HEK293 (cell line): ENCODE results near the gene LAMTOR4.

ENCODE experiments used
- BCL11A ChIP-seq: fragments of 450-650 bp; formaldehyde crosslinking; IDR thresholded peaks from 2 replicates; pipeline ENCODE4 v1.5.1; 2016; ENCODE audit warnings: low read depth, missing biosample characterization, missing genetic modification characterization
- FEZF1 ChIP-seq: fragments of 450-650 bp; formaldehyde crosslinking; IDR thresholded peaks from 2 replicates; pipeline ENCODE4 v1.5.1; 2016; ENCODE audit warnings: missing biosample characterization, missing genetic modification characterization
- HOXA7 ChIP-seq: sonication (generic); formaldehyde crosslinking; IDR thresholded peaks from 2 replicates; pipeline ENCODE4 v1.8.1; 2022; ENCODE audit warnings: missing genetic modification reagents, borderline replicate concordance
- KLF1 ChIP-seq: fragments of 450-650 bp; formaldehyde crosslinking; IDR thresholded peaks from 2 replicates; pipeline ENCODE4 v1.5.1; 2016; ENCODE audit warnings: missing biosample characterization, missing genetic modification characterization
- KLF8 ChIP-seq: fragments of 450-650 bp; formaldehyde crosslinking; IDR thresholded peaks from 2 replicates; pipeline ENCODE4 v1.5.1; 2016; ENCODE audit warnings: missing biosample characterization, missing genetic modification characterization
- OSR2 ChIP-seq: fragments of 450-650 bp; formaldehyde crosslinking; IDR thresholded peaks from 2 replicates; pipeline ENCODE4 v1.5.1; 2016; ENCODE audit warnings: missing biosample characterization, missing genetic modification characterization
- OVOL3 ChIP-seq: fragments of 450-650 bp; formaldehyde crosslinking; IDR thresholded peaks from 2 replicates; pipeline ENCODE4 v1.5.1; 2016; ENCODE audit warnings: missing biosample characterization, missing genetic modification characterization
- SCRT1 ChIP-seq: fragments of 450-650 bp; formaldehyde crosslinking; IDR thresholded peaks from 2 replicates; pipeline ENCODE4 v1.5.1; 2016; ENCODE audit warnings: missing biosample characterization, missing genetic modification characterization, borderline replicate concordance
- SP3 ChIP-seq: fragments of 450-650 bp; formaldehyde crosslinking; IDR thresholded peaks from 2 replicates; pipeline ENCODE4 v1.5.1; 2016; ENCODE audit warnings: missing biosample characterization, missing genetic modification characterization
- TCF7L2 ChIP-seq: IDR thresholded peaks from 2 replicates; pipeline ENCODE4 v1.6.1; 2011; ENCODE audit warnings: low read depth, mild to moderate bottlenecking, inconsistent platforms, low read length, moderate library complexity, borderline replicate concordance
- YY2 ChIP-seq: fragments of 450-650 bp; formaldehyde crosslinking; IDR thresholded peaks from 2 replicates; pipeline ENCODE4 v1.5.1; 2016; ENCODE audit warnings: missing biosample characterization, missing genetic modification characterization
- ZBTB11 ChIP-seq: fragments of 450-650 bp; formaldehyde crosslinking; conservative IDR thresholded peaks from 2 replicates; pipeline ENCODE4 v1.5.1; 2016; ENCODE audit warnings: low read depth, missing biosample characterization, missing genetic modification characterization
- ZBTB6 ChIP-seq: fragments of 450-650 bp; formaldehyde crosslinking; IDR thresholded peaks from 2 replicates; pipeline ENCODE4 v1.5.1; 2017; ENCODE audit warnings: missing biosample characterization, missing genetic modification characterization
- ZEB2 ChIP-seq: fragments of 450-650 bp; formaldehyde crosslinking; IDR thresholded peaks from 2 replicates; pipeline ENCODE4 v1.5.1; 2016; ENCODE audit warnings: missing biosample characterization, missing genetic modification characterization
- ZNF132 ChIP-seq: fragments of 450-650 bp; formaldehyde crosslinking; IDR thresholded peaks from 2 replicates; pipeline ENCODE4 v1.5.1; 2017; ENCODE audit warnings: missing biosample characterization, missing genetic modification characterization, borderline replicate concordance
- ZNF169 ChIP-seq: fragments of 450-650 bp; formaldehyde crosslinking; IDR thresholded peaks from 2 replicates; pipeline ENCODE4 v1.5.1; 2016; ENCODE audit warnings: missing biosample characterization, missing genetic modification characterization
- ZNF221 ChIP-seq: fragments of 450-650 bp; formaldehyde crosslinking; IDR thresholded peaks from 2 replicates; pipeline ENCODE4 v1.5.1; 2017; ENCODE audit warnings: missing biosample characterization, missing genetic modification characterization, borderline replicate concordance
- ZNF24 ChIP-seq: fragments of 450-650 bp; formaldehyde crosslinking; IDR thresholded peaks from 2 replicates; pipeline ENCODE4 v1.5.1; 2016; ENCODE audit warnings: missing biosample characterization, missing genetic modification characterization
- ZNF335 ChIP-seq: fragments of 450-650 bp; formaldehyde crosslinking; conservative IDR thresholded peaks from 2 replicates; pipeline ENCODE4 v1.5.1; 2016; ENCODE audit warnings: missing biosample characterization, missing genetic modification characterization
- ZNF398 ChIP-seq: fragments of 450-650 bp; formaldehyde crosslinking; IDR thresholded peaks from 2 replicates; pipeline ENCODE4 v1.5.1; 2017; ENCODE audit warnings: missing biosample characterization, missing genetic modification characterization
- ZNF416 ChIP-seq: fragments of 450-650 bp; formaldehyde crosslinking; IDR thresholded peaks from 2 replicates; pipeline ENCODE4 v1.5.1; 2016; ENCODE audit warnings: missing biosample characterization, missing genetic modification characterization
- ZNF433 ChIP-seq: fragments of 450-650 bp; formaldehyde crosslinking; IDR thresholded peaks from 2 replicates; pipeline ENCODE4 v1.5.1; 2016; ENCODE audit warnings: missing biosample characterization, missing genetic modification characterization, low read depth
- ZNF514 ChIP-seq: fragments of 450-650 bp; formaldehyde crosslinking; IDR thresholded peaks from 2 replicates; pipeline ENCODE4 v1.5.1; 2016; ENCODE audit warnings: missing biosample characterization, missing genetic modification characterization
- ZNF580 ChIP-seq: fragments of 450-650 bp; formaldehyde crosslinking; IDR thresholded peaks from 2 replicates; pipeline ENCODE4 v1.5.1; 2016; ENCODE audit warnings: missing biosample characterization, missing genetic modification characterization
- ZNF623 ChIP-seq: fragments of 450-650 bp; formaldehyde crosslinking; IDR thresholded peaks from 2 replicates; pipeline ENCODE4 v1.5.1; 2016; ENCODE audit warnings: missing biosample characterization, missing genetic modification characterization
- ZNF658 ChIP-seq: fragments of 450-650 bp; formaldehyde crosslinking; IDR thresholded peaks from 2 replicates; pipeline ENCODE4; 2016; ENCODE audit warnings: missing biosample characterization, missing genetic modification characterization
- ZNF660 ChIP-seq: fragments of 450-650 bp; IDR thresholded peaks from 2 replicates; pipeline ENCODE4 v1.5.1; 2018; ENCODE audit warnings: missing biosample characterization, mild to moderate bottlenecking, missing genetic modification characterization
- ZNF670 ChIP-seq: fragments of 450-650 bp; formaldehyde crosslinking; IDR thresholded peaks from 2 replicates; pipeline ENCODE4 v1.5.1; 2016; ENCODE audit warnings: missing biosample characterization, missing genetic modification characterization, low read depth
- ZNF707 ChIP-seq: fragments of 450-650 bp; formaldehyde crosslinking; IDR thresholded peaks from 2 replicates; pipeline ENCODE4 v1.5.1; 2016; ENCODE audit warnings: missing biosample characterization, missing genetic modification characterization
- ZNF768 ChIP-seq: fragments of 450-650 bp; formaldehyde crosslinking; IDR thresholded peaks from 2 replicates; pipeline ENCODE4 v1.5.1; 2018; ENCODE audit warnings: missing biosample characterization, mild to moderate bottlenecking, missing genetic modification characterization
- ZNF785 ChIP-seq: fragments of 450-650 bp; formaldehyde crosslinking; IDR thresholded peaks from 2 replicates; pipeline ENCODE4 v1.5.1; 2016; ENCODE audit warnings: missing biosample characterization, missing genetic modification characterization
- ZSCAN30 ChIP-seq: fragments of 450-650 bp; IDR thresholded peaks from 2 replicates; pipeline ENCODE4 v1.5.1; 2018; ENCODE audit warnings: missing biosample characterization, mild to moderate bottlenecking, missing genetic modification characterization, moderate library complexity

Gene LAMTOR4

GRCh38 chr7:100119970-100120732, 28.6 kb upstream of the LAMTOR4 start (continued):
- no peak for TF ChIP-seq ZNF785 (tag by site-specific recombination)
- no peak for TF ChIP-seq BCL11A (tag by site-specific recombination)
- TF ChIP-seq KLF8 (tag by site-specific recombination), result peak; percentile 75
- TF ChIP-seq SCRT1 (tag by site-specific recombination), result no peak
- no peak for TF ChIP-seq ZNF707 (tag by site-specific recombination)
- no peak for TF ChIP-seq ZNF169
- TF ChIP-seq OSR2 (tag by site-specific recombination), result no peak; the same call in 1 of the 2 replicates
- 0 out of 2 replicates have a peak, but pooled peaks have one; percentile 53 for TF ChIP-seq ZSCAN30 (tag by site-specific recombination)
- TF ChIP-seq ZNF514 (tag by site-specific recombination), result no peak
- 0 out of 2 replicates have a peak, but pooled peaks have one; percentile 14 for TF ChIP-seq ZNF24 (tag by site-specific recombination)
- peak; percentile 65 for TF ChIP-seq ZBTB11 (tag by site-specific recombination)
- TF ChIP-seq ZNF398, result peak; percentile 73
- no peak for TF ChIP-seq FEZF1
- no peak for TF ChIP-seq ZNF221 (tag by site-specific recombination)
- TF ChIP-seq SP3 (tag by site-specific recombination), result no peak; the same call in 1 of the 2 replicates
- TF ChIP-seq KLF1 (tag by site-specific recombination), result 0 out of 2 replicates have a peak, but pooled peaks have one; percentile 25
- no peak for TF ChIP-seq ZBTB6 (tag by site-specific recombination)
- TF ChIP-seq YY2 (tag by site-specific recombination), result 0 out of 2 replicates have a peak, but pooled peaks have one; percentile 27
- no peak for TF ChIP-seq ZNF433 (tag by site-specific recombination)
- TF ChIP-seq ZNF580 (tag by site-specific recombination), result no peak; the same call in 1 of the 2 replicates
- TF ChIP-seq ZNF768, result no peak
- TF ChIP-seq ZNF335 (tag by site-specific recombination), result no peak; the same call in none of the 2 replicates
- no peak for TF ChIP-seq HOXA7 (CRISPR knock-in tag)
- TF ChIP-seq ZNF670 (tag by site-specific recombination), result no peak
- TF ChIP-seq ZNF416 (tag by site-specific recombination), result no peak
- TF ChIP-seq ZNF658, result no peak
- TF ChIP-seq ZNF623 (tag by site-specific recombination), result no peak
- no peak for TF ChIP-seq ZNF132
- TF ChIP-seq ZEB2, result peak; percentile 46; the same call in 1 of the 2 replicates
- TF ChIP-seq ZNF660 (tag by site-specific recombination), result peak; percentile 45; the same call in 1 of the 2 replicates
- no peak for TF ChIP-seq OVOL3 (tag by site-specific recombination)
- 0 out of 2 replicates have a peak, but pooled peaks have one; percentile 27 for TF ChIP-seq TCF7L2
